ENCODE measurements around the gene SMCHD1. TPM values are rescaled to one million over a fixed set of nuclear protein-coding genes. Genes with fewer than 3 reads are reported as not detected.

SMCHD1 gene
- total RNA-seq, 4 donors from 2014 or later: 85.1 to 142 (median 91.7) TPM

GRCh38 chr18:2625217-2625616 is 30.3 kb upstream of the SMCHD1 start:
- TF ChIP-seq CTCF (IDR thresholded peaks at IDR 0.05; ENCODE audit: low read depth): no peak

- TF ChIP-seq CTCF (IDR thresholded peaks at IDR 0.05; ENCODE audit: low read depth): no peak
Measured at GRCh38 chr18:2627821-2628276, 27.7 kb upstream of the SMCHD1 start.

- TF ChIP-seq CTCF (IDR thresholded peaks at IDR 0.05; ENCODE audit: low read depth): no peak
Measured at GRCh38 chr18:2629003-2629402, 26.5 kb upstream of the SMCHD1 start.

- TF ChIP-seq CTCF (IDR thresholded peaks at IDR 0.05; ENCODE audit: low read depth): no peak
Measured at GRCh38 chr18:2635586-2635985, 19.9 kb upstream of the SMCHD1 start.

GRCh38 chr18:2636126-2636631 is 19.3 kb upstream of the SMCHD1 start:
- no peak for TF ChIP-seq CTCF (IDR thresholded peaks at IDR 0.05; ENCODE audit: low read depth)

GRCh38 chr18:2641638-2642037 is 13.9 kb upstream of the SMCHD1 start:
- TF ChIP-seq CTCF (IDR thresholded peaks at IDR 0.05; ENCODE audit: low read depth): no peak

- no peak for TF ChIP-seq CTCF (IDR thresholded peaks at IDR 0.05; ENCODE audit: low read depth)
Measured at GRCh38 chr18:2642771-2643170, 12.8 kb upstream of the SMCHD1 start.

All from subcutaneous adipose tissue (tissue), 4 donors.